ENCODE data around the gene RB1. TPM values are rescaled to one million over a fixed set of nuclear protein-coding genes. Genes with fewer than 3 reads are reported as not detected.
A peak's percentile ranks its signal among the peaks of the same experiment; 100 is the strongest.

Gene RB1
- total and polyA plus RNA-seq, 4 donors: 10.0 to 69.9 (median 26.1) TPM

GRCh38 chr13:48398450-48399095, 95.0 kb downstream of the RB1 start:
- peaks cover 0 to 33% (median 11%) of the 10 kb centered on the region in 5 donors for H3K4me1 ChIP-seq (ENCODE audit: control insufficient read depth in 5 of 5, insufficient read depth in 5 of 5, low read length in 5 of 5)
- H3K27ac ChIP-seq (ENCODE audit: low read depth in 1 of 2, low read length in 1 of 2): no peak overlapping the region

DNA sequence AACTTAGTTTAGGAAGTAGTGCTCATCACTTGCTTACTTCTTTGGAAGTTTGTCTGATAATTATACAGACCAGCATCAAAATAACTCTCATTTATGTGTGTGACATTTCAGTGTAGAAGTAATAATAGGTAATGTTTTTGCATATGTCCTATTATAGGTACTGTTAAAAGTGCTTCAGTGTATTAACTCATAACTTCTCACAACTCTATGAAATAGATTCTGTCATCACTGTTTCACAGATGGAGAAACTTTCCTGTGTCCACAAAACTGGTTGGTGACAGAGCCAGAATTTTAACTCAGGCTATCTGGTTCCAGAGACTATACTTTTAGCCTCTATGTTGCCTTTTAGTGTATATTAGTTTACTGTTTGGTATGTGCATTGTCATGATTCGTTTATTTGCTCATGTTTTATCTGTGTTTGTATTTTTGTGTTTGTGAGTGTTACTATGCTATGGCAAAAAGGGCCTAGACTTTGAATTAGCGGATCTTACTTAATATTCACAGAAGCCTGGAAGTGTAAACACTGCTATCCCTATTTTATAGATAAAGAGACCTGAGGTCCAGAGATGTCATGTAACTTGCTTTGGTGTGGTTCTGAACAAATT, 96.6 kb downstream of the RB1 start:
- H3K9ac ChIP-seq (ENCODE audit: insufficient read depth in 1 of 2, low read length in 2 of 2): no peak overlapping the region
- peaks cover 0 to 36% (median 11%) of the 10 kb centered on the region in 5 donors for H3K4me1 ChIP-seq (ENCODE audit: control insufficient read depth in 5 of 5, insufficient read depth in 5 of 5, low read length in 5 of 5)
- ATAC-seq (ENCODE audit: insufficient read depth, low FRiP score) (no peak), DNase-seq (peak in 1 of 3 donors; percentile 34)
- 60 to 63% methylated on average over 2 of the region's 2 CpGs for WGBS, 2 donors
- H3K27me3 ChIP-seq (ENCODE audit: control insufficient read depth in 3 of 3, insufficient read depth in 3 of 3, low read length in 2 of 3): no peaks in the 10 kb centered on the region
- H3K4me3 ChIP-seq: no peak overlapping the region
- H3K27ac ChIP-seq (ENCODE audit: low read depth in 1 of 2, low read length in 1 of 2): peak overlapping the region in 1 of 2 donors; percentile 60
- H3K36me3 ChIP-seq (ENCODE audit: control insufficient read depth in 4 of 4, insufficient read depth in 4 of 4, low read length in 4 of 4): no peaks in the 10 kb centered on the region
- no peaks in the 10 kb centered on the region for H3K9me3 ChIP-seq (ENCODE audit: control insufficient read depth in 4 of 4, insufficient read depth in 3 of 4, low read length in 3 of 4)
- no peak for TF ChIP-seq CTCF (IDR thresholded peaks at IDR 0.05; ENCODE audit: control extremely low read depth, extremely low read depth)

More at GRCh38 chr13:48398450-48399095, 95.0 kb downstream of the RB1 start:
- no peaks in the 10 kb centered on the region for H3K9me3 ChIP-seq (ENCODE audit: control insufficient read depth in 4 of 4, insufficient read depth in 3 of 4, low read length in 3 of 4)
- ATAC-seq (ENCODE audit: insufficient read depth, low FRiP score) (no peak), DNase-seq (no peak)
- H3K27me3 ChIP-seq (ENCODE audit: control insufficient read depth in 3 of 3, insufficient read depth in 3 of 3, low read length in 2 of 3): no peaks in the 10 kb centered on the region
- H3K36me3 ChIP-seq (ENCODE audit: control insufficient read depth in 4 of 4, insufficient read depth in 4 of 4, low read length in 4 of 4): no peaks in the 10 kb centered on the region
- TF ChIP-seq CTCF (IDR thresholded peaks at IDR 0.05; ENCODE audit: control extremely low read depth, extremely low read depth): no peak
- H3K9ac ChIP-seq (ENCODE audit: insufficient read depth in 1 of 2, low read length in 2 of 2): no peak overlapping the region
- no peak overlapping the region for H3K4me3 ChIP-seq

DNA sequence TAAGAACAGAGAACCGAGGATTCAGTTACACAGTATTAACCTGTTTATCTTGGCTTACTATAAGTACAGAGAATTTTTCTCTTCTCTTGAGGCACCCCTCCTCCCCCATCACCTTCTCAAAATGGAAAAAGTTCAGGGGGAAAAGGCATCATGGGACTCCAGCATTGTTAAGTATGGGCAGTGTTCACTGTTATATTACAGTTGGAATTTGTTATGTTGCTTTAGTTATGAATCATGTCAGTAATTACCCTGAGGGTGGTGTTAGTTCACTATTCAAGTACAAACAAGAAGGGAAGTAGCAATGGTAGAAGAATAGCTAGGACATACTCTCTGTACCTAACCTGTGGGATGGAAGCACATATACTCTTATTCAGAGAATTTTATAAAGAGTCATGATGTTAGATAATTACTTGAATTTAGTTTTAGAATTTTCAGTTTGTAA, 97.3 kb downstream of the RB1 start:
- no peak for TF ChIP-seq CTCF (IDR thresholded peaks at IDR 0.05; ENCODE audit: control extremely low read depth, extremely low read depth)
- WGBS, 2 donors: 11 to 15% methylated on average over 1 of the region's 1 CpG
- no peaks in the 10 kb centered on the region for H3K9me3 ChIP-seq (ENCODE audit: control insufficient read depth in 4 of 4, insufficient read depth in 3 of 4, low read length in 3 of 4)
- no peaks in the 10 kb centered on the region for H3K36me3 ChIP-seq (ENCODE audit: control insufficient read depth in 4 of 4, insufficient read depth in 4 of 4, low read length in 4 of 4)
- ATAC-seq (ENCODE audit: insufficient read depth, low FRiP score) (peak; percentile 75), DNase-seq (peak in 2 of 3 donors; percentile 58 to 62)
- H3K4me1 ChIP-seq (ENCODE audit: control insufficient read depth in 5 of 5, insufficient read depth in 5 of 5, low read length in 5 of 5): peaks cover 0 to 39% (median 11%) of the 10 kb centered on the region in 5 donors
- H3K4me3 ChIP-seq: no peak overlapping the region
- no peaks in the 10 kb centered on the region for H3K27me3 ChIP-seq (ENCODE audit: control insufficient read depth in 3 of 3, insufficient read depth in 3 of 3, low read length in 2 of 3)
- no peak overlapping the region for H3K27ac ChIP-seq (ENCODE audit: low read depth in 1 of 2, low read length in 1 of 2)
- H3K9ac ChIP-seq (ENCODE audit: insufficient read depth in 1 of 2, low read length in 2 of 2): peak overlapping the region in 1 of 2 donors; percentile 13

Measured in lung (tissue), 12 donors.